Endometrial microvascular endothelial cells (primary cell): ENCODE results near the gene ADGRA3. TPM values are rescaled to one million over a fixed set of nuclear protein-coding genes. Genes with fewer than 3 reads are reported as not detected.

ENCODE experiments used
- in situ Hi-C: cut with HindIII; loops from 2 replicates; pipeline ENCODE4 v1.10.0; 2017; ENCODE audit warnings: low sequenced_read_pairs, low pct_unique_long_range_greater_than_20kb; ENCODE audit errors: inconsistent ontology term
- total RNA-seq: library from RNA; depleted of rRNA; stranded (reverse); fragments of >200 nt; gene quantifications from one replicate; pipeline ENCODE4 v1.2.3, GENCODE V29; 2015; ENCODE audit errors: inconsistent ontology term

ADGRA3 gene
- total RNA-seq, 1 donor from 2014 or later = 17.7 TPM

DNA sequence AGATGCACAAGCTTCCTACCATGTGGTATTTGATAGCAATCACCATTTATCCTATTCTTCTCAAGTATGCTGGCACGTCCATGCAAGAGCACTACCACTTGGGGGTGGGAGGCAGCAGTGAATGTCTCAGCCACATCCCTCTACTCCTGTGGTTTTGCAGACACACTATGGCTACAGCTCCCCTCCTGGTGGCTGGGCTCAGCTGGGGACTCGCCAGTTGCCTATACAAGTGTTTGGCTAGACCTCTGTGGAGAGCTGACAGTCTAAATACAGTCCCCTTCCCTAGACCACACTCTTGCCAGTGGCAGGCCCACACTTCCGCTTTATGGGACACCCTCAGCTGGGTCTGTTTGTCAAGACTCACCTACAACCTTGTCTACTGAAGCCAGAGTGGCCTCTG lies 53.2 kb downstream of the ADGRA3 start:
- in situ Hi-C loops = no loop called here

- in situ Hi-C loops = no loop called here
Observed at GRCh38 chr4:22460266-22460665, 55.6 kb downstream of the ADGRA3 start.

DNA sequence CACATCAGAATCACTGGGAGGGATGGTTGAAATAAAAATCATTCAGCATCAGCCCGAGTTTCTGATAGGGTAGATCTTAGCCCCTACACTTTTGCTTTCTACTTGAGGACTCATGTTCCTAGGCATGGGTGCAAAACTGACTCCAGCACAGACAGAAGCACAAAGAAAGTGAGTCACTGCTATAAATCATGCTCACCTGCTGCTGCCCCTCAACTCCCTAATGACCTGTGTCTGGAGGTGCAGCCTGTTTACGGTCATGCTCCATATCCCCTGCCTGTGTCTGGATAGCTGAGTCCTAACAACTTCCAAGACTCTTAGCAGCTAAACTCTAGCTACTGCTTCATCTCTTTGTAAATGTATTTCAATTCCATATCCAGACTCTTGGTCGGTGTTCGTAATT lies 57.8 kb downstream of the ADGRA3 start:
- in situ Hi-C loops = no loop called here

- in situ Hi-C loops = no loop called here
Observed at GRCh38 chr4:22457348-22457747, 58.5 kb downstream of the ADGRA3 start.

GRCh38 chr4:22456291-22456690 lies 59.6 kb downstream of the ADGRA3 start:
- in situ Hi-C loops = no loop called here

GRCh38 chr4:22454955-22455354 lies 60.9 kb downstream of the ADGRA3 start:
- in situ Hi-C loops = no loop called here

DNA sequence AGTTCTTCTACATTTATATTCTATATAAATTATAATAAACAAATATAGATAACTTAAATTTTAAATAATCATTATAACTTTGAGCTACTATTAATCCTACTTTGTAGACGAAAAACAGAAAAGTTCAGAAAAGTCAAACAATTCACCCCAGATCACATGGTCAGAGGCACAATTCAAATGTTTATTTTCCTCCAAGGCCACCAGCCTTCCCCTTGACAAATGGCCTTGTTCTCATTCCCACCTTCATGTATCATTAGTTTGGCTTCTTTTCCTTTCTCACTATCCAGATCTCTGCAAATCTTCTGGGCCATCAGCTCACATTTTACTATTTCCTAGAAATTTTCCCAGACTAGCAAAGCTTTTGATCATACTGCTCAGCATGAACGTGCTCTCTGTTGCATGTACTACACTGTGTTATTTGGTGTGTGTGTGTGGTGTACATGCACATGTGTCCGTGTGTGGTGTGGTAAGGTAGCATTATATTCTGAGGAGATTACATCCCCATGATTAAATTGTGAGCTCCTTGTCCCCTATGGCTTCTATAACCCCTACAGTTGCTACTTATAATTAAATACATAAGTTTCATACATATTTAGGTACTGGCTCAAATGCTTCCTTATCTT lies 61.5 kb downstream of the ADGRA3 start:
- in situ Hi-C loops = no loop called here

DNA sequence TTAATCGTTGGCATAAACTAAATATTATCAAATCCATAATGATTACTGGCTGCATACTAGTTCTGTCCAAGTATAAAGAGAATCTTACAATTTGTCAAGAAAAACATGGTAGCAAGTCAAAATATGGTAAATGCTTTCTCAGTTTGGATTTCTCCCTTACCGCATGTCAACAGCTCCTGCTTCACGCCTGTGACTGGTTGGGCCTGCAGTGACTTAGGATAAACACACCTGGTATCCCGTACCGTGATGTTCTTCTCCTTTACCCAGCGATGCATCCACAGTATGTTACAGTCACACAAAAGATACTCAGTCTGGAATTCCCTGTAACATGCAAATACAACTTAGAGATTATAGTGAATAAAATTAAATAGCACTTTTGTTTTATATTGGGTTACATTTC lies 71.1 kb downstream of the ADGRA3 start:
- in situ Hi-C loops = no loop called here

DNA sequence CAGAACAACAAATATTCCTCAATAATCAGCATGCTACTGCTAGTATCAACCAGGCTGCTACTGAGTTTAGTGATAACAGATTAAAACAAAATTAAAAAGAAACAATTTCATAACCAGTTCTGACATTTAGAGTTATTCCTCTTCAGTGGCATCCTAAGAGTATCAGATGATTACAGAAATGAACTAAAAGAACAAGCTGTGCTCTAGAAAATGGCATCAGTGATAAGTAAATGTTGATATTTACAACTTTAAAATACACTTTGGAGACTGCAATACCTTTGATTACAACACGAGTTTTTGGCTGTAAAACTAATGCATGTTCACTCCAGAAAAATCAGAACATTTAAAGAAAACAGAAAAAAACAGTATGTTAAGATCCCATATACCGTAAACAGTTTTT lies 72.9 kb downstream of the ADGRA3 start:
- in situ Hi-C loops = no loop called here

DNA sequence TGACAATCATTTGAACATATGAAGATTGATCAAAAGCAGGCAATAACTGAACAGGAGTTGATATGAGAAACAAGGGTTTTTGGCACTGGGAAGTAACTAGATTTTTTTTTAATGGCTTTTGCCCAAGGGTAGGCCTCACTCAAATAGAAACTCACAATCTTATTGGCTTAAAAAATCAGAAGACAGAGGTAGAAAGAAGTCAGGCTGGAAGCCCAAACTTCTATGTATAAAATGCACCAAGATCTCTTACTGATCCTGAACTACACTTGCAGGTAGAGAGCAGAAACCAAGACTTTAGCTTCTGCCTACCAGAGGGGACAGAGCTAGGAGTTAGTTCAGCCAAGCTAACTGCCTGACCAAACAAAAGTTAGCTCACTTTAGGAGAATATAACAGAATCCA lies 74.9 kb downstream of the ADGRA3 start:
- in situ Hi-C loops = no loop called here

DNA sequence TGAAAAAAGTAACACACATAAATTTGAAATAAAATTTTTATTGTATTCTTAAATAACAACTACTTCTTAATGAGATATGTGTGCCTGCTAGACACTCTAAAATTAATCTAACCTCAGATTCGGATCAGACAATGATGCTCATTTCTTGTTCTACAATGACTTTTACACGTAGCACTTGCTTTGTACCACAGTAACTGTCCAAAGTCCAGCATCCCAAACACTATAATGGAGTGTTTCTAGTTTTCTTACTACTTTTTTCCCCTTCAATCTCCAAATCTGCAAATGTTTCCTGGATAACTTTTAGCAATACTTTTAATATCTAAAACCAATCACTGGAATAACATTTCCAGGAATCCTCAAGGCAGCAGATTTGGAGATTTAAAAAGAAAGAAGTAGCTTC lies 75.9 kb downstream of the ADGRA3 start:
- in situ Hi-C loops = no loop called here

DNA sequence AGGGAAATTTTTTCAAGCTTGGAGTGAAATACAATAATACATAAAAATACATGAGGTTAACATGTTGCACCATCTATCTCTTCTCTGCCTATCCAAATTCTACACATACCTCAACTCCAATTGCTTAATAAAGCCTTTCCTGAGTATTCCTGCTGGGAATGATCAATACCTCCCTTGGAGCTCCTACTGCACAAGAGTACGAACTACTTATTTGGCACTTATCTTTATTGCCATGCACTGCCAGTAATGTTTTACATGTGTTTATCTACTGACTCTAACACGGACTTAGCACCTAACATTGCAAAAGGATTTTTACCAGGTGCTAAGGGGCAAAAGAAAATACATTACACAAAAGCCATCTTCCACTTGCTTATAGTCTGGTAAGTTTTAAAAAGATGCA lies 80.2 kb downstream of the ADGRA3 start:
- in situ Hi-C loops = no loop called here

- in situ Hi-C loops = no loop called here
Observed at GRCh38 chr4:22434895-22435294, 81.0 kb downstream of the ADGRA3 start.

GRCh38 chr4:22430626-22431025 lies 85.2 kb downstream of the ADGRA3 start:
- in situ Hi-C loops = no loop called here

DNA sequence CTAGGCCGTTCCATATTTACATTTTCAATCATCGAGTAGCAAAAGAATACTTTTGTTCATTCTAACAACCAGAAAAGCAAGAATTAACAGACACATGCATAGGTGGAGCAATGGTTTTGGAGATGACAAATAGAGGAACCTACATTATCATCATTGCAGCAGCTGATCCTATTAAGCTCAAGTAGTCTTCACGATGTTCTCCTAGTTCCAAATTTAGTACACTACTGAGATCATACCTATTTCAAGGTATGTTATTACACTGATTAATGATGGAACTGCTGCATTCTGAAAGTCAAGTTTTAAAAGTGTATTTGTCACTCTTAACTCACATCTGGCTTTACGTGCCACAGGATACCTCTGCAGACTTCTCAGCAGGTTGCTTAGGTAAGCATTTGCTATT lies 87.4 kb downstream of the ADGRA3 start:
- in situ Hi-C loops = no loop called here

DNA sequence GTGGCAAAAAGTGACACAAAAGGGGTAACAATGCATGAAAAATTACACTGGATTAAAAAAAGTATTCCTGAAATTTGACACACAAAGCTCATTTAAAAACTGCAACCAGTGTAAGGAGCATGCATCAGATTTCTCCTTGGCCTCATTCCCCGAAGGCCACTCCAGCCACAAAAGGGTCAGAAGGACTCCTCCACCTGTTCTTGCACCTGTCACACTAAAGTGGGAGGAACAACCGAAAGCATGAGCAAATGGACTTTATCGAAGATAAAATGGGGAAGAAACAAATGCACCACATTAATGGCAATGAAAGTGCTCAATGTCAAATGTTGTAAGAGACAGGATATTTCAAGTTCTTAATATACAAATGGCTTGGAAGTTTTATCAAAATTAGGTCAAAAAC lies 88.2 kb downstream of the ADGRA3 start:
- in situ Hi-C loops = no loop called here

GRCh38 chr4:22420291-22420690 lies 95.6 kb downstream of the ADGRA3 start:
- in situ Hi-C loops = no loop called here

GRCh38 chr4:22417408-22417807 lies 98.5 kb downstream of the ADGRA3 start:
- in situ Hi-C loops = no loop called here

- in situ Hi-C loops = no loop called here
Observed at GRCh38 chr4:22416403-22416802, 99.5 kb downstream of the ADGRA3 start.

DNA sequence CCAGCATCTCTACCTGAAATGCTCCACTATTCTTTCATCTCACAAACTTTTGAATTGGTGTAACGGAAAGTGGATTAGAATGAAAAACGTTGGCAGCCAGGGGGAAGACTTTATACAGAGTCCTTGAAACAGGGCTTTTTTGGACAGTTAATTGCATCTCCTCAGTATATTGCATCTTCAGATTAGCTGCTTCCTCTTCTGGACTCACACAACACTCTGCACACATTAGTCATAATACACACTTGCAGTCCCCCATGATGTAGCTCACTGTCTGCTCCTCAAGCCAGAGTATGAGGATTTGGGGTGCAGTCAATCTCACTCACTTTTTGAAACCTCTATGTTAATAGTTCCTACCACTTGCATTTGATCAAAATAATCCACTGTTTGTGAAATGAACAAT lies 101.0 kb downstream of the ADGRA3 start:
- in situ Hi-C loops = no loop called here

DNA sequence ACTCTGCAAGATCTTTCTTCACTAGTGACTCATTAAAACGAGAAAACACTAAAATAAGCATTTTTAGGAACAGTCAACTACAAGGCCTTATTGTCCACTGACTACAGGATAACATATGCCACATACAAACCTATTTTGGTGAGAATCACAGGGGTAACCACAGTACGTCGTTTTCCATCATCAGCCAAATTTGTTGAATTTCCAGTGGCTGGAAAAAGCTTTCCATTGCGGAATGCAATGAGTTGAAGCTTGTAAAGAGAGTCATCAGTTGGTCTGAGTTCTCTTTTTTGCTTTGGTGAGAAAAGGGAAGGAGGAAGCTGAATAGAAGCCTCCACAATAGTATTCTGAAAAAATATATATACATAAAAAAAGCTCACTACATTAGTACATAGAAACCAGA lies 102.4 kb downstream of the ADGRA3 start:
- in situ Hi-C loops = no loop called here
